Endothelial cell of umbilical vein (primary cell): ENCODE measurements around the gene F2RL1. TPM values are rescaled to one million over a fixed set of nuclear protein-coding genes. Genes with fewer than 3 reads are reported as not detected.
"Not testable (repeated sequence)": the region's sequence is repeated elsewhere in the genome, so short reads cannot be mapped to it uniquely, and the experiment has no call there.

ENCODE experiments used
- BruUV-seq: library from RNA; stranded (reverse); fragments of 400-500 nt; replicated peaks from 2 replicates; lab custom pipeline; 2021; lab: Mats Ljungman, UMichigan
- CTCF ChIA-PET: fragments of 300-600, 350-600 bp; sonication (Branson Sonifier 250); formaldehyde crosslinking; loops from one replicate; lab custom pipeline; 2021; ENCODE audit warnings: antibody characterized with exemption, inconsistent platforms; lab: Charles Lee
- POLR2A ChIA-PET: fragments of 300-600, 350-600 bp; sonication (Branson Sonifier 250); formaldehyde crosslinking; loops from one replicate; lab custom pipeline; 2021; ENCODE audit warnings: antibody characterized with exemption, inconsistent platforms; lab: Charles Lee
- DNase-seq: peaks from one replicate; pipeline ENCODE4 v3.0.0-alpha.2; 2011; ENCODE audit warnings: low read depth, low spot score
- FAIRE-seq: peaks from 2 replicates; lab custom pipeline; 2011; peaks lifted over from hg19 to GRCh38; lab: Jason Lieb, UNC
- H2AFZ ChIP-seq: 2 replicates; pipeline ENCODE4 v1.6.0; 2012; ENCODE audit warnings: low read depth, low read length, control low read depth, inconsistent platforms
- H3K27ac ChIP-seq: 2 replicates; pipeline ENCODE4 v1.5.1; 2011; ENCODE audit warnings: low read depth, mild to moderate bottlenecking, control low read depth, low read length, moderate library complexity; ENCODE audit not compliant: insufficient read depth
- H3K27me3 ChIP-seq, 2 experiments: 2 replicates each; pipeline versions ENCODE4 v1.6.0 to v1.6.1; 2011; ENCODE audit warnings: low read length in 2 of 2, mixed read lengths in 1 of 2; ENCODE audit not compliant: control insufficient read depth in 2 of 2, insufficient read depth in 2 of 2
- H3K36me3 ChIP-seq, 2 experiments: 2 replicates in 1 of 2; 3 replicates in 1 of 2; pipeline ENCODE4 v1.5.1; 2011; ENCODE audit warnings: low read length in 2 of 2, mild to moderate bottlenecking in 1 of 2, moderate library complexity in 1 of 2; ENCODE audit not compliant: control insufficient read depth in 2 of 2, insufficient read depth in 2 of 2; ENCODE audit errors: extremely low read depth in 1 of 2
- H3K4me1 ChIP-seq: 3 replicates; pipeline ENCODE4 v1.5.1; 2011; ENCODE audit warnings: mild to moderate bottlenecking, low read length; ENCODE audit not compliant: control insufficient read depth, insufficient read depth; ENCODE audit errors: extremely low read depth
- H3K4me2 ChIP-seq: 2 replicates; pipeline ENCODE4 v1.6.1; 2011; ENCODE audit warnings: low read length, control low read depth, mixed read lengths; ENCODE audit not compliant: insufficient read depth
- H3K4me3 ChIP-seq, 3 experiments: fragments of 200-600 bp in 1 of 3; sonication (generic), shearing (Covaris generic) in 1 of 3; replicated peaks in 1 of 3; 2 replicates each; pipeline ENCODE4 v1.5.1; 2011 to 2016; ENCODE audit warnings: control low read depth in 3 of 3, low read length in 3 of 3, mild to moderate bottlenecking in 2 of 3, inconsistent platforms in 1 of 3, low read depth in 1 of 3, moderate library complexity in 1 of 3; ENCODE audit not compliant: insufficient read depth in 1 of 3
- H3K79me2 ChIP-seq: 2 replicates; pipeline ENCODE4 v1.6.0; 2012; ENCODE audit warnings: low read length, inconsistent platforms; ENCODE audit not compliant: control insufficient read depth, insufficient read depth
- H3K9ac ChIP-seq: replicated peaks from 2 replicates; pipeline ENCODE3; 2011; ENCODE audit warnings: low read length, control low read depth; ENCODE audit not compliant: insufficient read depth; ENCODE audit errors: extremely low read depth
- H3K9me1 ChIP-seq: replicated peaks from 3 replicates; pipeline ENCODE4 v1.6.0; 2011; ENCODE audit warnings: mild to moderate bottlenecking, low read length; ENCODE audit not compliant: control insufficient read depth, insufficient read depth; ENCODE audit errors: extremely low read depth
- H3K9me3 ChIP-seq: replicated peaks from 2 replicates; pipeline ENCODE4 v1.5.1; 2012; ENCODE audit warnings: low read length, inconsistent platforms; ENCODE audit not compliant: control insufficient read depth, insufficient read depth
- H4K20me1 ChIP-seq: replicated peaks from 2 replicates; pipeline ENCODE3; 2011; ENCODE audit warnings: mild to moderate bottlenecking, low read length; ENCODE audit not compliant: control insufficient read depth, insufficient read depth; ENCODE audit errors: extremely low read depth
- CTCF ChIP-seq, 2 donors: IDR thresholded peaks; 1 replicate in 1 of 2; 2 replicates in 1 of 2; pipeline ENCODE4 v1.5.1; 2011; ENCODE audit warnings: low read length in 2 of 2, mild to moderate bottlenecking in 2 of 2, moderate library complexity in 2 of 2, control low read depth in 1 of 2, inconsistent platforms in 1 of 2, low read depth in 1 of 2; ENCODE audit not compliant: insufficient read depth in 1 of 2; ENCODE audit errors: extremely low read depth in 1 of 2
- EZH2 ChIP-seq: IDR thresholded peaks from 2 replicates; pipeline ENCODE4 v1.6.1; 2012; ENCODE audit warnings: borderline replicate concordance, low read depth, mild to moderate bottlenecking, moderate library complexity, low read length, inconsistent platforms; ENCODE audit not compliant: severe bottlenecking
- GATA2 ChIP-seq: IDR thresholded peaks from 2 replicates; pipeline ENCODE4 v1.7.0; 2011; ENCODE audit warnings: low read depth, mild to moderate bottlenecking, moderate library complexity, mixed read lengths, low read length; ENCODE audit not compliant: insufficient read length, insufficient read depth
- JUN ChIP-seq: IDR thresholded peaks from 2 replicates; pipeline ENCODE4 v1.6.1; 2011; ENCODE audit warnings: borderline replicate concordance, low read depth; ENCODE audit not compliant: insufficient read length, insufficient read depth
- POLR2AphosphoS5 ChIP-seq: IDR thresholded peaks from 2 replicates; pipeline ENCODE4 v1.6.1; 2012; ENCODE audit warnings: low read depth, mild to moderate bottlenecking, control low read depth, low read length, moderate library complexity; ENCODE audit not compliant: insufficient read depth
- dilution Hi-C: fragments of 300-500 bp; cut with MboI; formaldehyde crosslinking; loops from one replicate; pipeline ENCODE4 v1.15.0; 2019; ENCODE audit warnings: low sequenced_read_pairs; ENCODE audit not compliant: extremely low pct_ligation_motif_present
- intact Hi-C: fragments of 100-400 bp; cut with micrococcal nuclease; formaldehyde crosslinking; loops from one replicate; pipeline ENCODE4 v1.10.0; 2022
- polyA plus RNA-seq, 4 experiments: library from polyadenylated mRNA; depleted of rRNA in 3 of 4; stranded (reverse) in 3 of 4; unstranded in 1 of 4; fragments of >200 nt; gene quantifications; 2 replicates each; pipeline versions ENCODE4 v1.2.1 to v1.2.3, GENCODE V29; 2011 to 2012; ENCODE audit warnings: missing spikeins in 1 of 4
- total RNA-seq: library from RNA; stranded (reverse); gene quantifications from 2 replicates; pipeline ENCODE4 v1.2.3, GENCODE V29; 2021

Gene F2RL1
- total and polyA plus RNA-seq, 2 donors (not counting 3 experiments of a cell fraction or from before 2014, with no cell fraction given) = 21.8 to 21.9 TPM

GRCh38 chr5:76776391-76776790 lies 42.4 kb upstream of the F2RL1 start:
- DNase-seq (no peak), FAIRE-seq (no peak)
- CTCF ChIA-PET = interaction anchor here (0.7 to 5.9 kb wide), 6 partner anchors 37 to 193 kb away, joined by 3 to 391 read pairs (median 14); no protein-coding TSS in a partner anchor
- no peak overlapping the region for H3K9ac ChIP-seq
- POLR2A ChIA-PET = no interaction called here
- no peaks in the 10 kb centered on the region for H3K9me1 ChIP-seq
- dilution Hi-C loops = no loop called here
- no peaks in the 10 kb centered on the region for H3K9me3 ChIP-seq
- H3K27ac ChIP-seq = no peak overlapping the region
- no peak overlapping the region for H3K4me3 ChIP-seq
- H2AFZ ChIP-seq = no peak overlapping the region
- H3K79me2 ChIP-seq = no peaks in the 10 kb centered on the region
- H3K27me3 ChIP-seq = no peaks in the 10 kb centered on the region
- no peak for TF ChIP-seq GATA2
- no peak for TF ChIP-seq EZH2
- no peak for TF ChIP-seq POLR2AphosphoS5
- no peak for TF ChIP-seq JUN
- TF ChIP-seq CTCF (IDR thresholded peaks at IDR 0.05; ENCODE audit: extremely low read depth in 1 of 2, insufficient read depth in 1 of 2, low read depth in 1 of 2, low read length in 2 of 2) = no peak
- no peaks in the 10 kb centered on the region for H4K20me1 ChIP-seq
- no peaks in the 10 kb centered on the region for H3K36me3 ChIP-seq
- BruUV-seq = no TSS peak
- peaks cover 2% of the 10 kb centered on the region for H3K4me1 ChIP-seq
- intact Hi-C loops = no loop called here
- H3K4me2 ChIP-seq = no peak overlapping the region

- H2AFZ ChIP-seq = not testable (repeated sequence)
These were observed 38.2 kb upstream of the F2RL1 start for GRCh38 chr5:76780616-76781015.

More at GRCh38 chr5:76780616-76781015, 38.2 kb upstream of the F2RL1 start:
- FAIRE-seq, H3K9me3 ChIP-seq, DNase-seq, H3K79me2 ChIP-seq, POLR2A ChIA-PET, H3K27me3 ChIP-seq, dilution Hi-C loops, H3K4me3 ChIP-seq, H3K9me1 ChIP-seq, H3K36me3 ChIP-seq, H3K4me2 ChIP-seq, H4K20me1 ChIP-seq, H3K9ac ChIP-seq, H3K27ac ChIP-seq, intact Hi-C loops, BruUV-seq: not testable (repeated sequence)
- peaks cover 24% of the 10 kb centered on the region for H3K4me1 ChIP-seq
- CTCF ChIA-PET = interaction anchor here (0.6 kb wide), 1 partner anchor 178 kb away, joined by 3 read pairs; no protein-coding TSS in a partner anchor
